ENCODE measurements around the gene TXK. TPM values are rescaled to one million over a fixed set of nuclear protein-coding genes. Genes with fewer than 3 reads are reported as not detected.

TXK gene
- 1.4 and 2.0 TPM in 2 replicates for total RNA-seq (2021)
- percentile 55 among the genes with signal in this experiment for Bru-seq, nascent RNA
- BruChase-seq, experiment 1, labeled RNA remaining after a 2-hour chase = percentile 55 among the genes with signal in this experiment
- BruChase-seq, experiment 2, labeled RNA remaining after a 6-hour chase = percentile 53 among the genes with signal in this experiment
- long read RNA-seq = 0 reads

DNA sequence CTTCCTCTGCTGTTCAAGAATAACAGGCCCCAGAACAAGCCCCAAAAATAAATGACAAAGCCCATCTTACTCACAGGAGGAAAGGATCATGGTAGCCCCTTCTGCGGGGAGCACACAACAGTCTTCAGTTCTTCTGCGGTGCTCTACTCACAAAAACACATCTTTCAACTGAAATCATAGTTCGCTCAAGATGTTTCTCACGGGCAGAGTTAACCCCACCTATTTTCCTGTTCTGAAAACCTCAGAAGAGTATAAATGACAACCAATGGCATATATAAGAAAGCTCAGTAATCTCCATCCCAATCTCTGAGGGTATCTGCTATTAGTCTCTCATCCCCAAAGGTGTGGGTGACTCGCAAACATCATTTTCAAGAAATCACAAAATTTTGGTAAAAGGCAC is at the start of gene TXK:
TXK (minus strand) TSS at position 170 of the 400 bp plus-strand sequence; CDS start at position 90, 80 bp downstream.
- Histone ChIP-seq H3K4me3 (ENCODE audit: low read depth, low read length, poor library complexity, severe bottlenecking) (no peak within 1 kb of the TSS), H3K27ac (ENCODE audit: low read depth, low read length, poor library complexity, severe bottlenecking) (no peak within 1 kb of the TSS), H3K9me3 (ENCODE audit: low read depth, low read length, poor library complexity, severe bottlenecking) (no peaks in the 10 kb centered on the region), H3K36me3 (ENCODE audit: insufficient read depth, low read length, poor library complexity, severe bottlenecking) (no peaks in the 10 kb centered on the region), H3K4me1 (ENCODE audit: insufficient read depth, low read length, poor library complexity, severe bottlenecking) (peaks cover 23% of the 10 kb centered on the region), H3K27me3 (replicated peaks; ENCODE audit: insufficient read depth, low read depth, low read length, poor library complexity) (no peaks in the 10 kb centered on the region)
- DNase-seq (ENCODE audit: low spot score) = no peak
- POLR2A ChIA-PET (ENCODE audit: low non-redundant PET) = no interaction called here
- CTCF ChIA-PET = interaction anchor here (0.6 kb wide), 1 partner anchor 208 kb away, joined by 3 read pairs; no protein-coding TSS in a partner anchor
- no peak for TF ChIP-seq EZH2 (IDR thresholded peaks at IDR 0.05; ENCODE audit: borderline replicate concordance, low read depth, low read length, poor library complexity, severe bottlenecking)
- TF ChIP-seq, protein P1, sequence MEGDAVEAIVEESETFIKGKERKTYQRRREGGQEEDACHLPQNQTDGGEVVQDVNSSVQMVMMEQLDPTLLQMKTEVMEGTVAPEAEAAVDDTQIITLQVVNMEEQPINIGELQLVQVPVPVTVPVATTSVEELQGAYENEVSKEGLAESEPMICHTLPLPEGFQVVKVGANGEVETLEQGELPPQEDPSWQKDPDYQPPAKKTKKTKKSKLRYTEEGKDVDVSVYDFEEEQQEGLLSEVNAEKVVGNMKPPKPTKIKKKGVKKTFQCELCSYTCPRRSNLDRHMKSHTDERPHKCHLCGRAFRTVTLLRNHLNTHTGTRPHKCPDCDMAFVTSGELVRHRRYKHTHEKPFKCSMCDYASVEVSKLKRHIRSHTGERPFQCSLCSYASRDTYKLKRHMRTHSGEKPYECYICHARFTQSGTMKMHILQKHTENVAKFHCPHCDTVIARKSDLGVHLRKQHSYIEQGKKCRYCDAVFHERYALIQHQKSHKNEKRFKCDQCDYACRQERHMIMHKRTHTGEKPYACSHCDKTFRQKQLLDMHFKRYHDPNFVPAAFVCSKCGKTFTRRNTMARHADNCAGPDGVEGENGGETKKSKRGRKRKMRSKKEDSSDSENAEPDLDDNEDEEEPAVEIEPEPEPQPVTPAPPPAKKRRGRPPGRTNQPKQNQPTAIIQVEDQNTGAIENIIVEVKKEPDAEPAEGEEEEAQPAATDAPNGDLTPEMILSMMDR (conservative IDR thresholded peaks at IDR 0.05; ENCODE audit: low read depth, low read length) = no peak
- intact Hi-C loops (cut with micrococcal nuclease; ENCODE audit: unreplicated experiment) = no loop called here
- BruUV-seq (replicated peaks) = no TSS peak

DNA sequence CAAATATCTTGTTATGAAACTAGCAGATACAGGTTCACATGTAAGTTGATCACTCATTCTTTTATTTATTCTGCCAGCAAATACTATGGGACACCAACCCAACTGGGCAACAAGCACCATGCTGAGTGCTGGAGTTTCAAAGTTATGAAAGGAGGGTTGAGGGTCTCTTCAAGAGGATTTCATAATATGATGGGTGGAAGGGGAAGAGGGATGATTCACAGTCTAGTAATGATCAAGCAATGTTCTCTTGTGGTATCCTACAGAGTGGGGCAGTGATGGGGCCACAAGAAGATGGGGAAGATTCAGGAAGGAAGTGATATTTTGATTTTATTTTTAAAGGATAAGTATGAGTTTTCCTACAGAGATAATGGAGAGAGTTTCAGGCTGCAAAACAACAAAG is 46.2 kb upstream of the TXK start:
- H3K4me1 ChIP-seq (ENCODE audit: insufficient read depth, low read length, poor library complexity, severe bottlenecking) = no peaks in the 10 kb centered on the region
- H3K9me3 ChIP-seq (ENCODE audit: low read depth, low read length, poor library complexity, severe bottlenecking) = no peaks in the 10 kb centered on the region
- H3K27me3 ChIP-seq (replicated peaks; ENCODE audit: insufficient read depth, low read depth, low read length, poor library complexity) = no peaks in the 10 kb centered on the region
- no peak for TF ChIP-seq EZH2 (IDR thresholded peaks at IDR 0.05; ENCODE audit: borderline replicate concordance, low read depth, low read length, poor library complexity, severe bottlenecking)
- TF ChIP-seq, protein P1 (conservative IDR thresholded peaks at IDR 0.05; ENCODE audit: low read depth, low read length) = no peak
- no TSS peak for BruUV-seq (replicated peaks)
- ChIA-PET CTCF (no interaction called here), POLR2A (ENCODE audit: low non-redundant PET) (no interaction called here)
- H3K36me3 ChIP-seq (ENCODE audit: insufficient read depth, low read length, poor library complexity, severe bottlenecking) = no peaks in the 10 kb centered on the region
- no peak overlapping the region for H3K27ac ChIP-seq (ENCODE audit: low read depth, low read length, poor library complexity, severe bottlenecking)
- intact Hi-C loops (cut with micrococcal nuclease; ENCODE audit: unreplicated experiment) = no loop called here
- DNase-seq (ENCODE audit: low spot score) = peak; percentile 41
- no peak overlapping the region for H3K4me3 ChIP-seq (ENCODE audit: low read depth, low read length, poor library complexity, severe bottlenecking)

DNA sequence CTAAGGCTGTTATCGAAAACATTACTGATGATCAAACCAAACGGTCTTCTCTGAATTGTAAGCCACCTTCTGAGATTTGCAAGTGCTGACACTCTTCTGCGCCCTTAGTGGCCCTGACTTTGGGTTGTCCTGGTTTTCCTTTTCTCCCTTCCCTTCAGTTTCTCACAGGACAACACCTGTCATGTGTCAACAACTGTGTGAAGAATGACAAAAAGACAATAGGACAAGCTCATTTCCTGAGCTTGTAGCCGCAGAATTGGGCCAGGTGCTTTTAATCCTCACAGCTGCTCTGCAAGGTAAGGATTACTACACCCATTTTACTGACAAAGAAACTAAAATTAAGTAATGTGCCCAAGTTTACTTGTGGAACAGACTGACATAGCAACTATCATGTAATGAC is 44.9 kb upstream of the TXK start:
- POLR2A ChIA-PET (ENCODE audit: low non-redundant PET) = no interaction called here
- no peak for TF ChIP-seq EZH2 (IDR thresholded peaks at IDR 0.05; ENCODE audit: borderline replicate concordance, low read depth, low read length, poor library complexity, severe bottlenecking)
- TF ChIP-seq, protein P1 (conservative IDR thresholded peaks at IDR 0.05; ENCODE audit: low read depth, low read length) = no peak
- no peaks in the 10 kb centered on the region for H3K9me3 ChIP-seq (ENCODE audit: low read depth, low read length, poor library complexity, severe bottlenecking)
- CTCF ChIA-PET = no interaction called here
- H3K27me3 ChIP-seq (replicated peaks; ENCODE audit: insufficient read depth, low read depth, low read length, poor library complexity) = no peaks in the 10 kb centered on the region
- no peak for DNase-seq (ENCODE audit: low spot score)
- intact Hi-C loops (cut with micrococcal nuclease; ENCODE audit: unreplicated experiment) = no loop called here
- no peaks in the 10 kb centered on the region for H3K36me3 ChIP-seq (ENCODE audit: insufficient read depth, low read length, poor library complexity, severe bottlenecking)
- H3K27ac ChIP-seq (ENCODE audit: low read depth, low read length, poor library complexity, severe bottlenecking) = no peak overlapping the region
- no peak overlapping the region for H3K4me3 ChIP-seq (ENCODE audit: low read depth, low read length, poor library complexity, severe bottlenecking)
- BruUV-seq (replicated peaks) = no TSS peak
- no peaks in the 10 kb centered on the region for H3K4me1 ChIP-seq (ENCODE audit: insufficient read depth, low read length, poor library complexity, severe bottlenecking)
